ENCODE results near the gene GALR1.

The GALR1 gene

GRCh38 chr18:77321823-77322805, 72.5 kb downstream of the GALR1 start:
- H3K4me3 ChIP-seq (ENCODE audit: low read length): no peak overlapping the region
- 95% methylated on average over 23 of the region's 23 CpGs for WGBS
- H3K27ac ChIP-seq (ENCODE audit: low read depth, low read length): no peak overlapping the region
- no peaks in the 10 kb centered on the region for H3K9me3 ChIP-seq (ENCODE audit: insufficient read depth, low read depth, low read length)
- peaks cover 14% of the 10 kb centered on the region for H3K4me1 ChIP-seq (ENCODE audit: insufficient read depth, low read length)
- H3K36me3 ChIP-seq (ENCODE audit: insufficient read depth, low read length): no peaks in the 10 kb centered on the region
- H3K27me3 ChIP-seq (ENCODE audit: insufficient read depth, low read length): no peaks in the 10 kb centered on the region
- no peak overlapping the region for H3K9ac ChIP-seq (ENCODE audit: low read depth, low read length)

GRCh38 chr18:77323640-77324299, 74.1 kb downstream of the GALR1 start:
- H3K36me3 ChIP-seq (ENCODE audit: insufficient read depth, low read length): no peaks in the 10 kb centered on the region
- H3K9me3 ChIP-seq (ENCODE audit: insufficient read depth, low read depth, low read length): no peaks in the 10 kb centered on the region
- peaks cover 13% of the 10 kb centered on the region for H3K4me1 ChIP-seq (ENCODE audit: insufficient read depth, low read length)
- no peak overlapping the region for H3K27ac ChIP-seq (ENCODE audit: low read depth, low read length)
- no peak overlapping the region for H3K4me3 ChIP-seq (ENCODE audit: low read length)
- H3K9ac ChIP-seq (ENCODE audit: low read depth, low read length): no peak overlapping the region
- H3K27me3 ChIP-seq (ENCODE audit: insufficient read depth, low read length): no peaks in the 10 kb centered on the region
- WGBS: 93% methylated on average over 12 of the region's 12 CpGs
